Muscle layer of duodenum (tissue), 2 donors: ENCODE measurements around the gene GDF15.
A peak's percentile ranks its signal among the peaks of the same experiment; 100 is the strongest.
"Not testable (repeated sequence)": the region's sequence is repeated elsewhere in the genome, so short reads cannot be mapped to it uniquely, and the experiment has no call there.

Source experiments
- H3K27ac ChIP-seq: one replicate; pipeline ENCODE4 v1.7.0; 2013; ENCODE audit warnings: mild to moderate bottlenecking, low read length
- H3K27me3 ChIP-seq: one replicate; pipeline ENCODE4 v1.7.0; 2013; ENCODE audit warnings: low read depth, mild to moderate bottlenecking, control low read depth, low read length
- H3K36me3 ChIP-seq, 2 donors: one replicate each; pipeline ENCODE4 v1.7.0; 2013; ENCODE audit warnings: low read length in 2 of 2, control low read depth in 1 of 2, mild to moderate bottlenecking in 1 of 2; ENCODE audit not compliant: insufficient read depth in 2 of 2, control insufficient read depth in 1 of 2
- H3K4me1 ChIP-seq, 2 donors: one replicate each; pipeline ENCODE4 v1.7.0; 2013; ENCODE audit warnings: low read length in 2 of 2, mild to moderate bottlenecking in 2 of 2, control low read depth in 1 of 2, moderate library complexity in 1 of 2; ENCODE audit not compliant: insufficient read depth in 2 of 2, control insufficient read depth in 1 of 2
- H3K4me3 ChIP-seq, 2 donors: one replicate each; pipeline ENCODE4 v1.7.0; 2013; ENCODE audit warnings: low read length in 2 of 2, low read depth in 1 of 2, mild to moderate bottlenecking in 1 of 2
- H3K9me3 ChIP-seq, 2 donors: one replicate each; pipeline ENCODE4 v1.7.0; 2013; ENCODE audit warnings: low read length in 2 of 2, control low read depth in 1 of 2, mild to moderate bottlenecking in 1 of 2; ENCODE audit not compliant: control insufficient read depth in 1 of 2
- donor health status: healthy.

GDF15 gene

DNA sequence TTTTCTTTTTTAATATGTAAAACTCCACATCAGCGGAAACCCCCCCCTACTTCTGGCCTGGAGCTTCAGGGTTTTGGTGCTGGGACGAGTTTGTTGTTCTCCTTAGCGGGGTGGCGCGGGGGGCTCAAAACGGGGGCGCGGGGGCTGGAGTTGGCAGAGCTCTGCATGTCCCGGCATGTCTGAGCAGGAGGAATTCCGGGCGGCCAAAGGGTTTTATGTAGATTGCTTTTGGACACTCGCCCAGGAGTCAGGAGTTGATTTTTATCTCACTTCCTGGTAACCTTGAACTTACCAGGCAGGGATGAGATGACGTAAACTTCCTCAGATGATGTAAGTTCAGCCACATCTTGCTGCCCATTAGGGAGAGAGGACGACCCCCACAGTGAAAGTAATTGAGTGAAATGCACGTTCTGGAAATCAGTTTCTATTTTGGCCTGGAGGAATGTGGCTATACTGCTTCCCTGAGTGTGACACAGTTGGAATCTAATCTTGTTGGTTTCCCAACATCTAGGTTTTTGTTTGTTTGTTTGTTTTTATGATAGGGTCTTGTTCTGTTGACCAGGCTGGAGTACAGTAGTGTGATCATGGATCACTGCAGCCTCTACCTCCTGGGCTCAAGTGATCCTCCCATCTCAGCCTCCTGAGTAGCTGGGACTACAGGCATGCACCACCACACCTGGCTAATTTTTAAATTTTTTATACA lies 21.0 kb upstream of the GDF15 start:
- Histone ChIP-seq H3K27me3 (no peaks in the 10 kb centered on the region), H3K4me3 (no peak overlapping the region), H3K36me3 (peaks cover 0 to 10% of the 10 kb centered on the region in 2 donors), H3K9me3 (no peaks in the 10 kb centered on the region), H3K27ac (peak overlapping the region; percentile 47), H3K4me1 (peaks cover 4 to 5% of the 10 kb centered on the region in 2 donors)

DNA sequence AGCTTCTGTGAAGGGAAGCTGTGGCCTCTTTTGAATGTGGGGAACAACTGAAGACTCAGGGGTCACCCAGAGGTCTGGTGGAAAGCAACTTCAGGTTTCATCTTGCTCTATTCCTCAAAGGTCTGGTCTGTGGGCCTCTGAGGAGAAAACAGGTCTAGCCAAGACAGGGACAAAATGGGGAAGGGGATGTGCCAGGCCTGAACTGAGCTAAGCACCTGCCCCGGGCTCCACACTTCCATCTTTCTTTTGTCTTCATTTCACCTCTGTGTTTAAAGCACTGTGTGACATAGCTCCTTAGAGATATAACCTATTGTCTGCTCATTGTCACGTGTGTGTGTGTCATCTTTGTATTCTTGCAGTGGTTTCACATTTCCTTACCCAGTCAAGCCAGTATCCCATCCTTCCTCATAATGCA lies 19.9 kb upstream of the GDF15 start:
- Histone ChIP-seq H3K27me3 (no peaks in the 10 kb centered on the region), H3K4me3 (no peak overlapping the region), H3K36me3 (peaks cover 0 to 10% of the 10 kb centered on the region in 2 donors), H3K9me3 (no peaks in the 10 kb centered on the region), H3K27ac (peak overlapping the region; percentile 47), H3K4me1 (peaks cover 4 to 5% of the 10 kb centered on the region in 2 donors)

DNA sequence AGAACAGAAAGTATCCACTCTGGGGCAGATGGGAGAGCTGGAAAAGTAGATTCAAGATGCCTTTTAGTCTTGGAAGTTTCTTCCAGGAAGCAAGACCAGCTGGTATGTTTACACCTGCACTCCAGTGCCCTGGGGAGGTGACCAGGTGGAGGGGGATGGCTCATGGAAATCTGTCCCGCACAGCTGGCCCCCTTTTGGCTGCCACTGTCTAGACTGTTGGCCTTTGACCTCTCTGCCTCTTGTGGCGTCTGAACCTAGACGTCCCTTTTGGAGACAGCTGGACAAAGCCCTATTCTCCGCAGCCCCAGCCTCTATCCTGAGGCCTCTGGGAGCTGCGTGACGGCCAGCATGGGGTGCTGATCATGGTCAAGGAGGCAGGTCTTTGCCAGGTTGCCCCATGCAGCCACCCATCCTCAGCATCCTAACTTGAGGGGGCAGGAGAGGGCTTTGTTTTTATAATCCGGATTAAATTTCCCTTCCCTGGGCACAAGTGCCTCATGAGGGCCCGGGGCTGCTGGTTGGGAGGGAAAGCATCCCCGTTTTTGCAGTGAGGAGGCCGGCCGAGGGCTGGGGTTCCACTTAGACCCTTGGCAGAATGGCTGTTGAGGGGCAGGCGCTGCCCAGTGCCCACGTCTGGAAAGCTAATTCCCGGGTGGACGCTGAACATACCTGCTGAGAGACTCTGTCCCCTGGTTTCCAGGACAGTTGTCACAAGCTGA lies 17.3 kb upstream of the GDF15 start:
- H3K27me3 ChIP-seq, result no peaks in the 10 kb centered on the region
- peaks cover 0 to 2% of the 10 kb centered on the region in 2 donors for H3K36me3 ChIP-seq
- H3K9me3 ChIP-seq, result no peaks in the 10 kb centered on the region
- H3K4me3 ChIP-seq, result no peak overlapping the region
- H3K27ac ChIP-seq, result no peak overlapping the region
- peaks cover 5 to 7% of the 10 kb centered on the region in 2 donors for H3K4me1 ChIP-seq

DNA sequence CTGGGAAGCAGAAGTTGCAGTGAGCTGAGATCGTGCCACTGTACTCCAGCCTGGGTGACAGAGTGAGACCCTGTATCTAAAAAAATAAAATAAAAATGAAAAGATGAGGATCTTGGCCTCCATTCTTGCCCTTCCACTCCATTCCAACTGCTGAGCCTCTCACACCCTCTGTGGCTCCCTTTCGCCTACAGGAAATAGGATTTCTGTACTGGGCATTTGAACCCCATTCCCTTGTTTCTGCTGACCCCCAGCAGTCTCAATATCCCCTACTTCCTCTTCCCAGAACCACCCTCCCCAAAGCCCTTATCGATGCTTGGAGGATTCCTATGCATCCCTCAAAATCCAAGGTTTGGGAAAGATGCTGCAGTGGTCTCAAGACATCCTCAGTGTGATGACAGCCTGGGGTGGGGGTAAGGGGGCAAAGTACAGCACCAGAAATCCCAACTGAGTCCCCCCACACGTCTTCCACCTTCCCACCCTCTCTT lies 12.5 kb upstream of the GDF15 start:
- H3K9me3 ChIP-seq, result no peaks in the 10 kb centered on the region
- no peaks in the 10 kb centered on the region for H3K36me3 ChIP-seq
- H3K4me3 ChIP-seq, result peak overlapping the region in 1 of 2 donors; percentile 7
- peak overlapping the region; percentile 73 for H3K27ac ChIP-seq
- peaks cover 8 to 9% of the 10 kb centered on the region in 2 donors for H3K4me1 ChIP-seq
- no peaks in the 10 kb centered on the region for H3K27me3 ChIP-seq

DNA sequence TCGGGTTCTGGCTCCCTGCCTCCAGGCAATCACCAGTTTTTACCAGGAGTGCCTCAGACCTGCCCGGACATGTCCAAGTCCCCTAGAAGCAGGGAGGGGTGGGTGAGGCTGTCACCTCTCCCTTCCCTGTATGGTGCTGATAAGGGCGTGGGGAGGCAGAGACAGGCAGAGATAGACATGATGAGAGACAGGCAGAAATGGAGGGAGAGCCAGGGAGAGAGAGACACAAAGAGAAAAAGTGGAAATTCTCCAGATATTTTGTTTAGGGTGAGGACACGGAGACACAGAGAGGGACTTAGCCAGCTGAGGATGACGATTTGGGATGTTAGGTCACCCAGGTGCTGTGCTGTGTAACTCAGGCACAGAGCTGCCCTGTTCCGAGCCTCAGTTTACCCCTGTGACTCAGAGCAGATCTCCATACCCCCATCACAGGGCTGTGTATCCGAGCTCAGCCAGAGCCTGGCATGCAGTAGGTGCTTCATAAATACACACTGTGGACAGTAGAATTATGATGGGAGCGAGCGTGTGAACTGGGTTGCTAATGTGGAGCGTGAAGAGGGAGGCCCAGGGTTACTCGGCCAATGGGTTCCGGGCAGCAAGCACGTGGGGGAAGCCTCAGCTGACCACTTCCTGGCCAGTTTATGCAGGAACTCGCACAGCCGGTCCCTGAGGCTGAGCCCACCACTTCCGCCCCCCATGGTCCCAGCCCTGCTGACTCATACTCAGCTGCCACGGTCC lies 11.9 kb upstream of the GDF15 start:
- H3K4me1 ChIP-seq, result peaks cover 8 to 9% of the 10 kb centered on the region in 2 donors
- H3K27me3 ChIP-seq, result no peaks in the 10 kb centered on the region
- no peaks in the 10 kb centered on the region for H3K9me3 ChIP-seq
- H3K36me3 ChIP-seq, result no peaks in the 10 kb centered on the region
- H3K4me3 ChIP-seq, result peak overlapping the region in 1 of 2 donors; percentile 7
- H3K27ac ChIP-seq, result peak overlapping the region; percentile 73

DNA sequence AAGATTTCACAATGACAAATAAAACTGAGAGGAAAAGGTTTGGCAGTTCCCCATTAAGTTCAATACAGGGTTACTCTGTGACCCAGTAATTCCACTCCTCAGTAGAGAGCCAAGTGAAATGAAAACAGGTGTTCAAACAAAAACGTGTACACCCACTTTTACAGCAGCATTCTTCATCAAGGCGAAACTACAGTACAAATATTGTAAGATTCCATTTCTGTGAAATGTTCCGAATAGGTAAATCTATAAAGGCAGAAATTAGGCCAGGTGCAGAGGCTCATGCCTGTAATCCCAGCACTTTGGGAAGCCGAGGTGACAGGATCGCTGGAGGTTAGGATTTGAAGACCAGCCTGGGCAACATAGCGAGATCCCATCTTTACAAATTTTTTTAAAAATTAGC lies 8.9 kb upstream of the GDF15 start:
- no peak overlapping the region for H3K4me3 ChIP-seq
- peaks cover 9 to 11% of the 10 kb centered on the region in 2 donors for H3K4me1 ChIP-seq
- no peak overlapping the region for H3K27ac ChIP-seq
- H3K9me3 ChIP-seq, result no peaks in the 10 kb centered on the region
- H3K27me3 ChIP-seq, result no peaks in the 10 kb centered on the region
- no peaks in the 10 kb centered on the region for H3K36me3 ChIP-seq

DNA sequence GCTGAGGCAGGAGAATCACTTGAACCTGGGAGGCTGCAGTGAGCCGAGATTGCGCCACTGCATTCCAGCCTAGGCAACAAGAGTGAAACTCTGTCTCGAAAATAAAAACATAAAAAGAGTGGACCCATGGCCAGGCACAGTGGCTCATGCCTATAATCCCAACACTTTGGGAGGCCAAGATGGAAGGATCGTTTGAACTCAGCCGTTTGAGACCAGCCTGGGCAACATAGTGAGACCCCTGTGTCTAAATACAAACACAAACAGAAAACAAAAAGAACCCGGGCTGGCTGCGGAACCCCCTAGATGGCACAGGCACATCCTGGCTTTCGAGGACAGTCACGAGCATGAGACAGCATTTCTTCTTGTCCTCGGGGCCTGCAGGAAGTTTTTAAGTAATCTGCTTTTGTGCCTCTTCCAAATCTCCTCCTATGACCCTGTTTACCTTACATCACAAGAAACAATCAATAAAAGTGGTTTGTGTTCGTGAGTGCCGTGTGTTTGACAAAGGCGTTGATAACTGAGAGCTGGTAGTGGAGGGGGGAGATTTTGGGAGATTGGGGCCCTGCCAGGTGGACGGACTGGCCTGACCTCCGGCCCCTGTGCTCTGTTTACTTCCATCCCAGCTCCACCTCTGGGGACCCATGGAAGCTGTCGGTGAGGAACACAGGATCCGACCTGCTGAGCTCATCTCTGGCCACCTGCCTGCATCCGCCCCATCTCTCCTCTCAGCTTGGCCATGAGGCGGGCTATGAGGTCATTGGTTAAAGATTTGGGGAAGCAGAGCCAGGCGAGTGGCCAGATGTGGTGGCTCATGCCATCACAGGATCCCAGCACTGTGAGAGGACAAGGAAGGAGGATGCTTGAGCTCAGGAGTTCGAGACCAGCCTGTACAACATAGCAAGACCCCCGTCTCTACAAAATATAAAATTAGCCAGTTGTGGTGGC lies 5.9 kb upstream of the GDF15 start:
- Histone ChIP-seq H3K4me1 (peaks cover 0 to 3% of the 10 kb centered on the region in 2 donors), H3K27me3 (no peaks in the 10 kb centered on the region), H3K27ac (peak overlapping the region; percentile 58), H3K9me3 (no peaks in the 10 kb centered on the region), H3K36me3 (no peaks in the 10 kb centered on the region), H3K4me3 (no peak overlapping the region)

DNA sequence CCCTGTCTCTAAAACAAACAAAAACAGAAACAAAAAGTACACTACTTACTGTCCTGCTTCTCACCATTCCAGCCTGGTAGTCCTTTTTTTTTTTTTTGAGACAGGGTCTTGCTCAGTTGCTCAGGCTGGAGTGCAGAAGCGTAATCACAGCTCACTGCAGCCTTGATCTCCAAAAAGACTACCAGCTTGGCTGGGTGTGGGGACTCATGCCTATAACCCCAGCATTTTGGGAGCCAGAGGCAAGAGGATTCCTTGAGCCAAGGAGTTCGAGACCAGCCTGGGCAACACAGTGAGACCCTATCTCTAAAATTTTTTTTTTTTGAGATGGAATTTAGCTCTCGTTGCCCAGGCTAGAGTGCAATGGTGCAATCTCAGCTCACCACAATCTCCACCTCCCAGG lies 5.1 kb upstream of the GDF15 start:
- Histone ChIP-seq H3K27me3 (no peaks in the 10 kb centered on the region), H3K9me3 (no peaks in the 10 kb centered on the region), H3K27ac (peak overlapping the region; percentile 58), H3K4me1 (peaks cover 0 to 7% of the 10 kb centered on the region in 2 donors), H3K36me3 (no peaks in the 10 kb centered on the region), H3K4me3 (no peak overlapping the region)

DNA sequence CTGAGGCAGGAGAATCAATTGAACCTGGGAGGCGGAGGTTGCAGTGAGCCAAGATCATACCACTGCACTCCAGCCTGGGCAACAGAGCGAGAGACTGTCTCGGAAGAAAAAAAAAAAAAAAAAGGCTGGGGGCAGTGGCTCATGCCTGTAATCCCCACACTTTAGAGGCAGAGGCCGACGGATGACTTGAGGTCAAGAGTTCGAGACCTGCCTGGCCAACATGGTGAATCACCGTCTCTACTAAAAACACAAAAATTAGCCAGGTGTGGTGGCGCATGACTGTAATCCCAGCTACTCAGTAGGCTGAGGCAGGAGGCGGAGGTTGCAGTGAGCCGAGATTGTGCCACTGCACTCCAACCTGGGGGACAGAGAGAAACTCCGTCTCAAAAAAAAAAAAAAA lies 2.3 kb upstream of the GDF15 start:
- H3K36me3 ChIP-seq, H3K9me3 ChIP-seq, H3K27ac ChIP-seq, H3K27me3 ChIP-seq, H3K4me3 ChIP-seq, H3K4me1 ChIP-seq: not testable (repeated sequence)

DNA sequence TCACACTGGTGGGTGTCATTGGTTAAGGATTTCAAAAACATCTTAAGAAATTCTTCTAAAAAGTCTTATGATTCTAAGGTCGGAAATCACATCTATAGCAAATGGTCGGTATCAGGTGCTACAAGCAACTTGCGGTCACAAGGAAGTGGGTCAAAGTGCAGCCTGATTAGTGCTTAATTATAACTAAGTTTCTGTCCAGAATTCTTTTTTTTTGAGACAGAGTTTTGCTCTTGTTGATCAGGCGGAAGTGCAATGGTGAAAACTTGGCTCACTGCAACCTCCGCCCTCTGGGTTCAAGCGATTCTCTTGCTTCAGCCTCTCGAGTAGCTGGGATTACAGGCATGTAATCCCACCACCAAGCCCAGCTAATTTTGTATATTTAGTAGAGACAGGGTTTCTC lies 1.2 kb upstream of the GDF15 start:
- Histone ChIP-seq H3K4me1 (peaks cover 7 to 8% of the 10 kb centered on the region in 2 donors), H3K9me3 (no peaks in the 10 kb centered on the region), H3K27ac (no peak overlapping the region)

More for the DNA sequence above, 1.2 kb upstream of the GDF15 start:
- no peak overlapping the region for H3K4me3 ChIP-seq
- H3K27me3 ChIP-seq, result no peaks in the 10 kb centered on the region
- H3K36me3 ChIP-seq, result no peaks in the 10 kb centered on the region
